OCI-LY3 (cell line): ENCODE measurements around the gene ZFAND3.

Experiments
- EZH2phosphoT487 ChIP-seq: fragments of 200-600 bp; shearing (Covaris generic); IDR thresholded peaks from 2 replicates; pipeline ENCODE4 v1.6.1; 2018; ENCODE audit warnings: antibody characterized with exemption, mixed run types, low read depth
- TF ChIP-seq, protein P1 (sequence below): fragments of 200-600, 300-600 bp; sonication (generic); IDR thresholded peaks from 2 replicates; pipeline ENCODE4 v1.5.1; 2014; ENCODE audit warnings: antibody characterized with exemption, low read length, low read depth

- TF ChIP-seq, protein P1, sequence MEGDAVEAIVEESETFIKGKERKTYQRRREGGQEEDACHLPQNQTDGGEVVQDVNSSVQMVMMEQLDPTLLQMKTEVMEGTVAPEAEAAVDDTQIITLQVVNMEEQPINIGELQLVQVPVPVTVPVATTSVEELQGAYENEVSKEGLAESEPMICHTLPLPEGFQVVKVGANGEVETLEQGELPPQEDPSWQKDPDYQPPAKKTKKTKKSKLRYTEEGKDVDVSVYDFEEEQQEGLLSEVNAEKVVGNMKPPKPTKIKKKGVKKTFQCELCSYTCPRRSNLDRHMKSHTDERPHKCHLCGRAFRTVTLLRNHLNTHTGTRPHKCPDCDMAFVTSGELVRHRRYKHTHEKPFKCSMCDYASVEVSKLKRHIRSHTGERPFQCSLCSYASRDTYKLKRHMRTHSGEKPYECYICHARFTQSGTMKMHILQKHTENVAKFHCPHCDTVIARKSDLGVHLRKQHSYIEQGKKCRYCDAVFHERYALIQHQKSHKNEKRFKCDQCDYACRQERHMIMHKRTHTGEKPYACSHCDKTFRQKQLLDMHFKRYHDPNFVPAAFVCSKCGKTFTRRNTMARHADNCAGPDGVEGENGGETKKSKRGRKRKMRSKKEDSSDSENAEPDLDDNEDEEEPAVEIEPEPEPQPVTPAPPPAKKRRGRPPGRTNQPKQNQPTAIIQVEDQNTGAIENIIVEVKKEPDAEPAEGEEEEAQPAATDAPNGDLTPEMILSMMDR: no peak
- TF ChIP-seq EZH2phosphoT487: no peak
Measured at GRCh38 chr6:37884548-37884947, 65.0 kb downstream of the ZFAND3 start.
